GM12865 (cell line): Measurements from ENCODE around the gene THOC6.

Experiments used
- DNase-seq: peaks from one replicate; pipeline ENCODE4 v3.0.0; 2010; ENCODE audit warnings: low read depth
- H3K4me3 ChIP-seq: 2 replicates; pipeline ENCODE4 v1.5.1; 2011; ENCODE audit warnings: mild to moderate bottlenecking, low read depth, low read length, control low read depth
- CTCF ChIP-seq: IDR thresholded peaks from 2 replicates; pipeline ENCODE4 v1.5.1; 2011; ENCODE audit warnings: low read length, control low read depth, low read depth, inconsistent platforms; ENCODE audit not compliant: insufficient read depth; ENCODE audit errors: missing control alignments

THOC6 gene

GRCh38 chr16:3056336-3057180 lies 32.7 kb downstream of the THOC6 start:
- TF ChIP-seq CTCF, result no peak
- no peak for DNase-seq

GRCh38 chr16:3057181-3058138 lies 33.6 kb downstream of the THOC6 start:
- no peak for DNase-seq
- TF ChIP-seq CTCF, result no peak
- H3K4me3 ChIP-seq, result no peak overlapping the region

More at GRCh38 chr16:3056336-3057180, 32.7 kb downstream of the THOC6 start:
- no peak overlapping the region for H3K4me3 ChIP-seq

GRCh38 chr16:3058139-3059030 lies 34.5 kb downstream of the THOC6 start:
- H3K4me3 ChIP-seq, result peak overlapping the region; percentile 98
- TF ChIP-seq CTCF, result peak; percentile 40
- peak; percentile 72 for DNase-seq

GRCh38 chr16:3059041-3059722 lies 35.3 kb downstream of the THOC6 start:
- DNase-seq, result peak; percentile 89
- peak; percentile 89 for TF ChIP-seq CTCF
- H3K4me3 ChIP-seq, result peak overlapping the region; percentile 98

- H3K4me3 ChIP-seq, result peak overlapping the region; percentile 98
- TF ChIP-seq CTCF, result no peak
- DNase-seq, result no peak
These were observed 35.9 kb downstream of the THOC6 start for GRCh38 chr16:3059723-3060242.
